ENCODE measurements around the gene NDUFS1. TPM values are rescaled to one million over a fixed set of nuclear protein-coding genes. Genes with fewer than 3 reads are reported as not detected.

NDUFS1 gene
- total and polyA plus RNA-seq, 2 of the 4 experiments (the other 2 are of a cell fraction): 72.1 to 118 TPM

DNA sequence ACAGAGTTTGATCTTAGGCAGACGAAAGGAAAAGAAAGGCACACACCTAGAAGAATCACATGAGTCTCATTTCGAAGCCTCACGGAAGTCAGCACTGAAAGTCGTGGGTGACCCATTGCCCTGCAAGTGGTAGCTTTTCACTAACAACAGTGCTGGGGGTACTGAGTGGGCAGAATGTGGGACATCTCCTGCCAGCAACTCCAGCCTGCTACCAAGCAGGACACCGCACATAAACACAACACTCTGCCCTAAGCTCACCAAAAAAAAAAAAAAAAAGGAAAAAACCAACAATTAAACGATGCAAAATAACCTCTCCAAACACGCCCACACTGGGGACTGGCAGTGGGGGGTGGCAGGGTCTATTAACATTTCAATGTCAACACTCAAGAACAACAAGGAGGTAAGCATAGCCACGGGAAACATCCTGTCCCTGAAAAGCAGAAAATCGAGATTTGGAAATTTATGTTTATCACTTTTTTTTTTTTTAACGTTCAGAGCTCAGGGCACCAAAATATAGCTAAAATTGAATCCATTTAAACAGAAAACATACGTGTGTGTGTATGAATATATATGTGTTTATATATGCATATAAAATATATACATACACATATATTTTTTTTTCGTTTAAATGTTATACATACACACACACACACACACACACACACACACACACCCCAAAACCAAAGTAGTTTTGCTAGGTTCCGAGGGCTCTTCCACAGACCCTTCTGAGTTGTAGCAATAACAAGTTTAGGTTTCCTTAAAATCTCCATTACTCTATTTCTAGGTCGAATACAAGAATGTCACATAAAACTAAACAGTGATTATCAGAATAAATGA lies 75.4 kb downstream of the NDUFS1 start (continued):
- TF ChIP-seq, protein P1, sequence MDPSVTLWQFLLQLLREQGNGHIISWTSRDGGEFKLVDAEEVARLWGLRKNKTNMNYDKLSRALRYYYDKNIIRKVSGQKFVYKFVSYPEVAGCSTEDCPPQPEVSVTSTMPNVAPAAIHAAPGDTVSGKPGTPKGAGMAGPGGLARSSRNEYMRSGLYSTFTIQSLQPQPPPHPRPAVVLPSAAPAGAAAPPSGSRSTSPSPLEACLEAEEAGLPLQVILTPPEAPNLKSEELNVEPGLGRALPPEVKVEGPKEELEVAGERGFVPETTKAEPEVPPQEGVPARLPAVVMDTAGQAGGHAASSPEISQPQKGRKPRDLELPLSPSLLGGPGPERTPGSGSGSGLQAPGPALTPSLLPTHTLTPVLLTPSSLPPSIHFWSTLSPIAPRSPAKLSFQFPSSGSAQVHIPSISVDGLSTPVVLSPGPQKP (IDR thresholded peaks at IDR 0.05; ENCODE audit: borderline replicate concordance, low read depth, low read length): no peak

DNA sequence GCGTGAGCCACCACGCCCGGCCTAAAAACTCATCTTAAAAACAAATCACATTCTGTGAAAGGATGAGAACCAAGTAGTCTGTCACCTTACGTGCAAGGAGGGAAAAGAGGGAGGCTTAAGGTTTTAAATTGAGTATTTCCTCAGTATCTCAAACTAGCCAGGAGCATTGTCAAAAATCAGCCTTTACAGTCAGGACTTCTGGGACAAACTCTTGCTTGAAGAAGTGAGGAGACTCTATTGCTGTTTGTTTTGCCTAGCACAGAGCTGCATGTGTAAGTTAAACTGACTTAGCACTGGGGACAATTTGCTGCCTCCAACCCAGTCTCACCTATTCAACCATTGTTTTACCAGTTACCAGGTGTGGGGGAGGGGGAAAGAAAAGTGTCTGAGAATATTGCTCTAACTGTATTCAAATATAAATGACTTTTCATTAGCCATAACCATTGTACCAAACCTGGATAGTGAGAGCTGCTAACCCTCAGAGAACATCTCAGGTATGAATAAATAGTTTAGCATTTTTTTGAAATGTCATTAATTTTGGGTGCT lies 76.9 kb downstream of the NDUFS1 start:
- no peak overlapping the region for H3K9ac ChIP-seq (ENCODE audit: low read depth, low read length)
- H3K27me3 ChIP-seq (ENCODE audit: control insufficient read depth, insufficient read depth, low read length): no peaks in the 10 kb centered on the region
- no CpG with 5 or more reads among the region's 4 CpGs for WGBS, 2 experiments (ENCODE audit: extremely low coverage in 2 of 2, insufficient read length in 1 of 2)
- H3K23ac ChIP-seq (ENCODE audit: low read depth, low read length): no peak overlapping the region
- H3K4ac ChIP-seq (ENCODE audit: low read depth, low read length): no peak overlapping the region
- no peak overlapping the region for H3K56ac ChIP-seq (ENCODE audit: extremely low read depth, insufficient read depth, low read length)
- BruUV-seq (replicated peaks): no TSS peak
- no peak overlapping the region for H2AK5ac ChIP-seq (ENCODE audit: low read depth, low read length)
- H2AFZ ChIP-seq (replicated peaks; ENCODE audit: low read length, poor library complexity): no peak overlapping the region
- no peak overlapping the region for H4K5ac ChIP-seq (ENCODE audit: low read depth, low read length)
- in situ Hi-C loops (cut with MboI; ENCODE audit: low sequenced_read_pairs) (no loop called here), intact Hi-C loops (cut with micrococcal nuclease) (no loop called here), dilution Hi-C loops (cut with HindIII; ENCODE audit: low sequenced_read_pairs, unreplicated experiment) (no loop called here)
- H3K18ac ChIP-seq (ENCODE audit: low read depth, low read length): no peak overlapping the region
- H3K9me1 ChIP-seq (ENCODE audit: insufficient read depth, low read length): peaks cover 8% of the 10 kb centered on the region; the same call in 1 of the 2 replicates
- no peak overlapping the region for H2BK20ac ChIP-seq (ENCODE audit: low read depth, low read length)
- H4K8ac ChIP-seq (ENCODE audit: low read depth in 2 of 2, low read length in 2 of 2): no peak overlapping the region
- H3K14ac ChIP-seq (replicated peaks; ENCODE audit: low read depth, low read length): no peak overlapping the region
- H2BK120ac ChIP-seq (ENCODE audit: low read depth, low read length): no peak overlapping the region
- H4K20me1 ChIP-seq (ENCODE audit: insufficient read depth, low read length): peaks cover 4% of the 10 kb centered on the region; the same call in 1 of the 2 replicates
- no peak overlapping the region for H2BK15ac ChIP-seq (ENCODE audit: low read depth, low read length)
- ATAC-seq (ENCODE audit: low read depth) (no peak), DNase-seq (no peak)
- no peak overlapping the region for H3K4me3 ChIP-seq (ENCODE audit: insufficient read depth, low read depth, low read length)
- H2BK5ac ChIP-seq (ENCODE audit: low read depth, low read length, poor library complexity, severe bottlenecking): no peak overlapping the region
- no peak overlapping the region for H3K27ac ChIP-seq (ENCODE audit: insufficient read depth, low read length)
- ChIA-PET CTCF (no interaction called here), POLR2A (ENCODE audit: unreplicated experiment) (no interaction called here)
- H3K79me1 ChIP-seq (ENCODE audit: low read depth in 1 of 2, low read length in 2 of 2): peaks cover 21 to 48% of the 10 kb centered on the region in 2 experiments
- H3K9me3 ChIP-seq (ENCODE audit: control insufficient read depth, insufficient read depth, low read length): no peaks in the 10 kb centered on the region
- peaks cover 8% of the 10 kb centered on the region for H3K4me1 ChIP-seq (ENCODE audit: control insufficient read depth, insufficient read depth, low read length)
- H3K36me3 ChIP-seq (ENCODE audit: control insufficient read depth, insufficient read depth, low read length): no peaks in the 10 kb centered on the region
- H4K91ac ChIP-seq (ENCODE audit: insufficient read depth, low read depth, low read length): no peak overlapping the region
- H3K4me2 ChIP-seq (ENCODE audit: low read depth, low read length): no peak overlapping the region
- TF ChIP-seq, protein P1 (IDR thresholded peaks at IDR 0.05; ENCODE audit: borderline replicate concordance, low read depth, low read length): no peak
- TF ChIP-seq CHD1 (IDR thresholded peaks at IDR 0.05; ENCODE audit: low read depth, low read length) (no peak), RFX5 (IDR thresholded peaks at IDR 0.05; ENCODE audit: low read depth, low read length) (no peak), RAD21 (IDR thresholded peaks at IDR 0.05; ENCODE audit: low read length) (no peak), SMC3 (IDR thresholded peaks at IDR 0.05; ENCODE audit: low read depth, low read length) (no peak), RCOR1 (IDR thresholded peaks at IDR 0.05; ENCODE audit: insufficient replicate concordance, low read length) (no peak)
- no peak overlapping the region for H2AK9ac ChIP-seq (replicated peaks; ENCODE audit: low read depth, low read length, poor library complexity)

Data from IMR-90 (cell line).